ENCODE data around the gene POLR1C.

GRCh38 chr6:43494321-43494720, 22.6 kb upstream of the POLR1C start:
- TF ChIP-seq REST (IDR thresholded peaks at IDR 0.05) = no peak
- TF ChIP-seq CTCF (IDR thresholded peaks at IDR 0.05; ENCODE audit: low read depth, low read length, missing input control) = no peak
- TF ChIP-seq SP1 (IDR thresholded peaks at IDR 0.05) = no peak
- no peak for TF ChIP-seq JUND (IDR thresholded peaks at IDR 0.05)
- TF ChIP-seq TAF1 (conservative IDR thresholded peaks at IDR 0.05) = no peak
- TF ChIP-seq, protein P1, sequence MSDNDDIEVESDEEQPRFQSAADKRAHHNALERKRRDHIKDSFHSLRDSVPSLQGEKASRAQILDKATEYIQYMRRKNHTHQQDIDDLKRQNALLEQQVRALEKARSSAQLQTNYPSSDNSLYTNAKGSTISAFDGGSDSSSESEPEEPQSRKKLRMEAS (IDR thresholded peaks at IDR 0.05) = no peak
- TF ChIP-seq EGR1 (IDR thresholded peaks at IDR 0.05; ENCODE audit: low read depth in 2 of 2) = no peak

Data from liver (tissue), 3 donors.